Lung (tissue), 12 donors: ENCODE data around the gene PRR7. TPM values are rescaled to one million over a fixed set of nuclear protein-coding genes. Genes with fewer than 3 reads are reported as not detected.

Experiments used
- ATAC-seq: fragments of 200-7000 bp; cut with Tn5 transposase; one replicate; pipeline ENCODE4 v1.9.1; 2020; ENCODE audit warnings: moderate number of reproducible peaks; ENCODE audit not compliant: insufficient read depth, low FRiP score
- DNase-seq, 3 donors: peaks; one replicate each; pipeline ENCODE4 v3.0.0-alpha.2; 2013 to 2017
- H3K27ac ChIP-seq, 2 donors: one replicate each; pipeline ENCODE4 v1.5.1; 2013; ENCODE audit warnings: mild to moderate bottlenecking in 2 of 2, moderate library complexity in 2 of 2, control low read depth in 1 of 2, inconsistent platforms in 1 of 2, low read depth in 1 of 2, low read length in 1 of 2
- H3K27me3 ChIP-seq, 3 donors: one replicate each; pipeline ENCODE4 v1.5.1; 2013; ENCODE audit warnings: low read length in 2 of 3; ENCODE audit not compliant: control insufficient read depth in 3 of 3, insufficient read depth in 3 of 3
- H3K36me3 ChIP-seq, 4 donors: one replicate each; pipeline ENCODE4 v1.5.1; 2013; ENCODE audit warnings: low read length in 4 of 4, mild to moderate bottlenecking in 1 of 4, moderate library complexity in 1 of 4; ENCODE audit not compliant: control insufficient read depth in 4 of 4, insufficient read depth in 4 of 4
- H3K4me1 ChIP-seq, 5 donors: one replicate each; pipeline ENCODE4 v1.5.1; 2013; ENCODE audit warnings: low read length in 5 of 5, mild to moderate bottlenecking in 2 of 5, moderate library complexity in 1 of 5; ENCODE audit not compliant: control insufficient read depth in 5 of 5, insufficient read depth in 5 of 5
- H3K4me3 ChIP-seq: one replicate; pipeline ENCODE4 v1.5.1; 2013; ENCODE audit warnings: mild to moderate bottlenecking, control low read depth, moderate library complexity
- H3K9ac ChIP-seq, 2 donors: one replicate each; pipeline ENCODE4 v1.5.1; 2013; ENCODE audit warnings: low read length in 2 of 2, control low read depth in 1 of 2; ENCODE audit not compliant: insufficient read depth in 1 of 2
- H3K9me3 ChIP-seq, 4 donors: one replicate each; pipeline ENCODE4 v1.5.1; 2013; ENCODE audit warnings: low read length in 3 of 4, mild to moderate bottlenecking in 1 of 4, moderate library complexity in 1 of 4; ENCODE audit not compliant: control insufficient read depth in 4 of 4, insufficient read depth in 3 of 4
- CTCF ChIP-seq: IDR thresholded peaks from 2 replicates; pipeline ENCODE4 v1.5.1; 2012; ENCODE audit warnings: mild to moderate bottlenecking; ENCODE audit errors: control extremely low read depth, extremely low read depth
- WGBS, 2 donors: extraction: QIAGEN DNeasy Blood & Tissue Kit; methylation state at CpG; one replicate each; pipeline ENCODE4 v1.1.7; 2013; 5-methylcytosine and 5-hydroxymethylcytosine counted together
- polyA plus RNA-seq, 2 donors: library from polyadenylated mRNA; stranded (reverse); fragments of 200-250 nt; gene quantifications; one replicate each; pipeline ENCODE4 v1.2.1, GENCODE V29; 2013
- total RNA-seq, 2 donors: library from RNA; depleted of rRNA in 1 of 2; stranded (reverse); fragments of >200 nt in 1 of 2; gene quantifications; one replicate each; pipeline ENCODE4 v1.2.1, GENCODE V29; 2014 to 2021
- donor health status: control.
- donor health status: control.
- donor health status: Bipolar disorder and iron deficiency.
- donor health status: healthy.
- donor health status: DM: yes; HTN: yes; CAD: no.

PRR7 gene
- total and polyA plus RNA-seq, 4 donors = 1.9 to 7.2 (median 4.0) TPM

GRCh38 chr5:177491983-177492746 is 45.6 kb downstream of the PRR7 start:
- DNase-seq = no peak
- WGBS, 2 donors = 95 to 98% methylated on average over 53 to 54 of the region's 54 CpGs
- no peaks in the 10 kb centered on the region for H3K27me3 ChIP-seq
- no peak for TF ChIP-seq CTCF
- ATAC-seq = no peak
- no peak overlapping the region for H3K4me3 ChIP-seq
- peaks cover 6 to 36% (median 21%) of the 10 kb centered on the region in 5 donors for H3K4me1 ChIP-seq
- no peak overlapping the region for H3K9ac ChIP-seq
- peaks cover 5 to 44% (median 24%) of the 10 kb centered on the region in 4 donors for H3K36me3 ChIP-seq
- no peak overlapping the region for H3K27ac ChIP-seq
- peaks cover 0 to 1% (median 0%) of the 10 kb centered on the region in 4 donors for H3K9me3 ChIP-seq

DNA sequence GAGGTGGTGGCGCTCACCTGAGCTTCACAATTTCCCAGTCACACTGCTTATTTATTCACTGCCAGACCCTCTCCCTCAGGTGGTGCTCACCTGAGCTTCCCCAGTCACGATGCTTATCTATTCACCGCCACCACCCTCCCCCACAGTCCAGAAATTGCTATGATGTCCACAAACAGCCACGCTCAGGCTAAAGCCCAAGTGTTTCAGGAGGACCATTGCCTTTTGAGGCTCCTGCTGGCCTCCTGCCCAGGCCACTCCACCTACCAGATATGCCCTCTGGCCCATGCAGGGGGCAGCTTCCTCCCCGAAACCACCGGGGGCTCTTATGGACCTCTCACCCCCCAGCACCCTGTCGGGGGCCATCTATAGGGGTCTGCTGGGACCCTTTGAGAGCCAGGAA is 46.2 kb downstream of the PRR7 start:
- Histone ChIP-seq H3K36me3 (peaks cover 5 to 38% (median 21%) of the 10 kb centered on the region in 4 donors), H3K27me3 (no peaks in the 10 kb centered on the region), H3K4me3 (no peak overlapping the region), H3K4me1 (peaks cover 6 to 37% (median 21%) of the 10 kb centered on the region in 5 donors), H3K27ac (no peak overlapping the region), H3K9me3 (no peaks in the 10 kb centered on the region), H3K9ac (no peak overlapping the region)
- WGBS, 2 donors = 69 to 87% methylated on average over 7 of the region's 7 CpGs
- ATAC-seq (no peak), DNase-seq (no peak)
- TF ChIP-seq CTCF = no peak

DNA sequence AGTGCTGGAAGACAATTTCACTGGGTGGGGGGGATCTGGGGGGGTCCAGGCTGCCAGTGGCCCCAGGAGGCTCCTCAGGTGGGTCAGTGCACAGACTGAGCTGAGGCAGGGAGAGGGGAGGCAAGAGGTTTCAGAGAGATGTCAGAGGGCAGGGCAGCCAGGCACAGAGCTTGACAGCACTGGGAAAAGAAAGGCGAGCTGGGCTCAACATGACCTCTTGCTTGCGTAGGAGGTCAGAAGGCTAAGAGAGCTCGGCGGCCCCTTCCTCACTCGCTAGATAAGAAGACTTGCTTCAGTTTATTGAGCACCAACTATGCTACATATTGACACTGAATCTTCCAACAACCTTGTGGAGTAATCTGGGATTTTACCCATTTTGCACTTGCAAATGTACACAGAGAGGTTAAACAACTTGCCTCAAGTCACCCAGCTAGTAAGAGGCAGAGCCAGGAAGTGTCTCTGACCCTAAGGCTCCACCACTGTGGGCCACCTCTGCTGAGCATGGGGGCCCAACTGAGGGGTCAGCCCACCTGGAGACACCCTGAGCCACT is 47.3 kb downstream of the PRR7 start:
- ATAC-seq (no peak), DNase-seq (no peak)
- WGBS, 2 donors = 87 to 88% methylated on average over 5 of the region's 5 CpGs
- H3K27me3 ChIP-seq = no peaks in the 10 kb centered on the region
- H3K4me3 ChIP-seq = no peak overlapping the region
- H3K9ac ChIP-seq = no peak overlapping the region
- no peak for TF ChIP-seq CTCF
- peak overlapping the region in 1 of 2 donors; percentile 48 for H3K27ac ChIP-seq
- peaks cover 5 to 31% (median 16%) of the 10 kb centered on the region in 4 donors for H3K36me3 ChIP-seq
- H3K9me3 ChIP-seq = no peaks in the 10 kb centered on the region
- H3K4me1 ChIP-seq = peaks cover 6 to 45% (median 26%) of the 10 kb centered on the region in 5 donors
